Peyer's patch (tissue), 4 donors: Measurements from ENCODE around the gene UGT1A7.

Source experiments
- POLR2A ChIP-seq, 2 donors: fragments of 450-650 bp; IDR thresholded peaks; one replicate each; pipeline ENCODE4 v1.5.1; 2017; ENCODE audit warnings: antibody characterized with exemption in 2 of 2, mild to moderate bottlenecking in 2 of 2, moderate library complexity in 2 of 2
- TF ChIP-seq, protein P1 (sequence below), 6 experiments: fragments of 450-650 bp in 4 of 6; fragments of 200-600 bp in 2 of 6; sonication (generic) in 1 of 6; IDR thresholded peaks; one replicate each; pipeline ENCODE4 v1.5.1; 2017 to 2019; ENCODE audit warnings: antibody characterized with exemption in 6 of 6, mild to moderate bottlenecking in 3 of 6, moderate library complexity in 1 of 6

DNA sequence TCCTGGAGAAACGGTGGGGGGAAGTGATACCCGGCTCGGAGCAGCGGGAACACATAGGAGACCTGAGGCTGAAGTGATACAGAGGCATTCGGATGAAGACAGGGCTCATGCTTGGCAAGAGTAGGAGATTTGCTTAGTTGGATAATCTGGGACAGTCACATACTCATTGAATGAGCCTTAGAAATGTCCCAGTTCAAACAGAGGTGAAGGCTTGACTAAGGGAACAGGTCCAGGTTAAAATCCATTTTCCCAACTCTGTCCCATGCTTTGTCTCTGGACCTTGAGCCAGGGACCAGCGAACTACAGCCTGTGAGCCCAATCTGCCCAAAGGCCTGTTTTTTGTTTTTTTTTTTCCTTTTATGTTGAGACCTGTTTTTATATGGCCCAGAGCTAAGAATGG, 12.3 kb downstream of the UGT1A7 start:
- TF ChIP-seq, protein P1, sequence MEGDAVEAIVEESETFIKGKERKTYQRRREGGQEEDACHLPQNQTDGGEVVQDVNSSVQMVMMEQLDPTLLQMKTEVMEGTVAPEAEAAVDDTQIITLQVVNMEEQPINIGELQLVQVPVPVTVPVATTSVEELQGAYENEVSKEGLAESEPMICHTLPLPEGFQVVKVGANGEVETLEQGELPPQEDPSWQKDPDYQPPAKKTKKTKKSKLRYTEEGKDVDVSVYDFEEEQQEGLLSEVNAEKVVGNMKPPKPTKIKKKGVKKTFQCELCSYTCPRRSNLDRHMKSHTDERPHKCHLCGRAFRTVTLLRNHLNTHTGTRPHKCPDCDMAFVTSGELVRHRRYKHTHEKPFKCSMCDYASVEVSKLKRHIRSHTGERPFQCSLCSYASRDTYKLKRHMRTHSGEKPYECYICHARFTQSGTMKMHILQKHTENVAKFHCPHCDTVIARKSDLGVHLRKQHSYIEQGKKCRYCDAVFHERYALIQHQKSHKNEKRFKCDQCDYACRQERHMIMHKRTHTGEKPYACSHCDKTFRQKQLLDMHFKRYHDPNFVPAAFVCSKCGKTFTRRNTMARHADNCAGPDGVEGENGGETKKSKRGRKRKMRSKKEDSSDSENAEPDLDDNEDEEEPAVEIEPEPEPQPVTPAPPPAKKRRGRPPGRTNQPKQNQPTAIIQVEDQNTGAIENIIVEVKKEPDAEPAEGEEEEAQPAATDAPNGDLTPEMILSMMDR (IDR thresholded peaks at IDR 0.05) = no peak
- TF ChIP-seq POLR2A (IDR thresholded peaks at IDR 0.05) = no peak
